ENCODE results near the gene PIRT.
A peak's percentile ranks its signal among the peaks of the same experiment; 100 is the strongest.
"Not testable (repeated sequence)": the region's sequence is repeated elsewhere in the genome, so short reads cannot be mapped to it uniquely, and the experiment has no call there.

The PIRT gene

GRCh38 chr17:10837921-10838320 is at the start of gene PIRT:
Gene PIRT, minus strand, starts transcription at chr17:10838087. Its CDS starts 12,442 bp downstream, at chr17:10825645.
- DNase-seq: no peak

GRCh38 chr17:10881959-10882358 is 44.1 kb upstream of the PIRT start:
- DNase-seq: no peak

- no peak for DNase-seq
These were observed 41.4 kb upstream of the PIRT start for GRCh38 chr17:10879190-10879836.

- no peak for DNase-seq
These were observed 38.2 kb upstream of the PIRT start for GRCh38 chr17:10875984-10876555.

- DNase-seq: no peak
These were observed 37.6 kb upstream of the PIRT start for GRCh38 chr17:10875430-10875851.

- DNase-seq: no peak
These were observed 34.0 kb upstream of the PIRT start for GRCh38 chr17:10871914-10872313.

GRCh38 chr17:10870336-10871050 is 32.6 kb upstream of the PIRT start:
- DNase-seq: no peak

- DNase-seq: not testable (repeated sequence)
These were observed 30.9 kb upstream of the PIRT start for GRCh38 chr17:10868744-10869143.

GRCh38 chr17:10859051-10859450 is 21.2 kb upstream of the PIRT start:
- no peak for DNase-seq

GRCh38 chr17:10857976-10858375 is 20.1 kb upstream of the PIRT start:
- DNase-seq: no peak

GRCh38 chr17:10846636-10847035 is 8.7 kb upstream of the PIRT start:
- DNase-seq: not testable (repeated sequence)

GRCh38 chr17:10845388-10845751 is 7.5 kb upstream of the PIRT start:
- no peak for DNase-seq

- peak; percentile 68 for DNase-seq
These were observed 6.9 kb upstream of the PIRT start for GRCh38 chr17:10844621-10845387.

GRCh38 chr17:10843811-10844210 is 5.9 kb upstream of the PIRT start:
- no peak for DNase-seq

- DNase-seq: no peak
These were observed 4.8 kb upstream of the PIRT start for GRCh38 chr17:10842658-10843057.

- DNase-seq: no peak
These were observed 795 bp upstream of the PIRT start for GRCh38 chr17:10838682-10839081.

- no peak for DNase-seq
These were observed 809 bp downstream of the PIRT start for GRCh38 chr17:10836966-10837590.

- no peak for DNase-seq
These were observed 1.7 kb downstream of the PIRT start for GRCh38 chr17:10836145-10836544.

- DNase-seq: no peak
These were observed 6.2 kb downstream of the PIRT start for GRCh38 chr17:10831696-10832095.

GRCh38 chr17:10827898-10828552 is 9.9 kb downstream of the PIRT start:
- DNase-seq: no peak

GRCh38 chr17:10824874-10825273 is 13.0 kb downstream of the PIRT start:
- no peak for DNase-seq

GRCh38 chr17:10821770-10822169 is 16.1 kb downstream of the PIRT start:
- no peak for DNase-seq

GRCh38 chr17:10821054-10821453 is 16.8 kb downstream of the PIRT start:
- DNase-seq: no peak

Data from CD4-positive, alpha-beta T cell treated with Interleukin-17A for 1 hour (primary cell).